ENCODE data around the gene ZFYVE28. TPM values are rescaled to one million over a fixed set of nuclear protein-coding genes. Genes with fewer than 3 reads are reported as not detected.
"Not testable (repeated sequence)": the region's sequence is repeated elsewhere in the genome, so short reads cannot be mapped to it uniquely, and the experiment has no call there.

The ZFYVE28 gene
- total RNA-seq, 2 experiments from 2014 or later = 6.1 to 6.3 TPM

DNA sequence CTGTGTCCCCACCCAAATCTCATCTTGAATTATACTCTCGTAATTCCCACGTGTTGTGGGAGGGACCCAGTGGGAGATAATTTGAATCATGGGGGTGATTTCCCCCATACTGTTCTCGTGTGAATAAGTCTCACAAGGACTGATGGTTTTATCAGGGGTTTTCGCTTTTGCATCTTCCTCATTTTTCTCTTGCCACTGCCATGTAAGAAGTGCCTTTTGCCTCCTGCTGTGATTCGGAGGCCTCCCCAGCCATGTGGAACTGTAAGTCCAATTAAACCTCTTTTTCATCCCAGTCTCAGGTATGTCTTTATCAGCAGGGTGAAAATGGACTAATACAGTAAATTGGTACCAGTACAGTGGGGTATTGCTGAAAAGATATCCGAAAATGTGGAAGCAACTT is 37.9 kb downstream of the ZFYVE28 start:
- ATAC-seq; POLR2A ChIA-PET; DNase-seq; H3K9me3 Mint-ChIP-seq (ENCODE audit: insufficient read depth); H3K4me3 Mint-ChIP-seq; CTCF ChIA-PET; H3K27ac Mint-ChIP-seq; H3K36me3 Mint-ChIP-seq (ENCODE audit: low read depth); H3K4me1 Mint-ChIP-seq (ENCODE audit: low read depth): not testable (repeated sequence)
- H3K27me3 Mint-ChIP-seq (ENCODE audit: low read depth) = peaks cover 10% of the 10 kb centered on the region

DNA sequence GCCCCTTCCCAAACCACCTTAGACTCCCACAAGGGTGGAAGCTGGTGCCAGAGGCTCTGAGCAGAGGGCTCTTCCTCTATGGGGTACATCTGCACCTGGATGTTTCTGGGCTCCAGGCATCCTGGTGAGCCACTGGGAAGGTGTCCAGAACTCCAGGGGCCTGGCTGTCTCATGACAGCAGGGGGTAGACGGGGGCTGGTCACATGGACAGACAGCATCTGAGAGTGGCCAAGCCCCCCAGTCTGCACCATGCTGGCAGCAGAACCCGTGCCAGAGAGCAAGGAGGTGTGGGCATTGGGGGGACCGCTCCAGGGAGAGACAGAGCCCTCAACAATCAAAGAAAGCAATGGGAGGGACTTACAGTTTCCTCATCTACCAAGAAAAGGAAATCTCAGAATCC is 39.5 kb downstream of the ZFYVE28 start:
- DNase-seq (no peak), ATAC-seq (no peak)
- Mint-ChIP-seq H3K27me3 (ENCODE audit: low read depth) (peaks cover 10% of the 10 kb centered on the region), H3K27ac (no peak overlapping the region), H3K4me1 (ENCODE audit: low read depth) (no peaks in the 10 kb centered on the region), H3K36me3 (ENCODE audit: low read depth) (peaks cover 3% of the 10 kb centered on the region), H3K9me3 (ENCODE audit: insufficient read depth) (no peaks in the 10 kb centered on the region), H3K4me3 (no peak overlapping the region)
- ChIA-PET CTCF (no interaction called here), POLR2A (no interaction called here)

DNA sequence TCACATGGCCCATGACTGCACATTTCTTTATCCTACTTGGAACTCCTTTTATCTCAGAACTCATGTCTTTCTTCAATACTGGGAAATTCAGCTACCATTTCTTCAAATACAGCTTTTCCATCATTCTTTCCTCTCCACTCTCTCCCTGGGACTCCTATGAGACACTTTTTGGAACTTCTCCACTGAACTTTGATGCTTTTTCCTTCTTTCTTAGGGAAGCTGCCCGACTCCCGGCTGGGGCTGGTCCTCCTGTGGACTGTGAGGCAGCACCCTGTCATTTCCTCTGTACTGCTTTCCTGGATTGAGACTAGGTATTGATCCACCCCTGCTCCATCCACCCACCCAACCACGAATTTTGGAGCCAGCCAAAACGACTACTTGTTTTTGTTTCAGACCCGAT is 40.0 kb downstream of the ZFYVE28 start:
- ChIA-PET CTCF (no interaction called here), POLR2A (no interaction called here)
- DNase-seq (no peak), ATAC-seq (no peak)
- no peak overlapping the region for H3K27ac Mint-ChIP-seq
- H3K36me3 Mint-ChIP-seq (ENCODE audit: low read depth) = peaks cover 3% of the 10 kb centered on the region
- H3K4me1 Mint-ChIP-seq (ENCODE audit: low read depth) = no peaks in the 10 kb centered on the region
- H3K4me3 Mint-ChIP-seq = no peak overlapping the region
- H3K27me3 Mint-ChIP-seq (ENCODE audit: low read depth) = peaks cover 10% of the 10 kb centered on the region
- H3K9me3 Mint-ChIP-seq (ENCODE audit: insufficient read depth) = no peaks in the 10 kb centered on the region

DNA sequence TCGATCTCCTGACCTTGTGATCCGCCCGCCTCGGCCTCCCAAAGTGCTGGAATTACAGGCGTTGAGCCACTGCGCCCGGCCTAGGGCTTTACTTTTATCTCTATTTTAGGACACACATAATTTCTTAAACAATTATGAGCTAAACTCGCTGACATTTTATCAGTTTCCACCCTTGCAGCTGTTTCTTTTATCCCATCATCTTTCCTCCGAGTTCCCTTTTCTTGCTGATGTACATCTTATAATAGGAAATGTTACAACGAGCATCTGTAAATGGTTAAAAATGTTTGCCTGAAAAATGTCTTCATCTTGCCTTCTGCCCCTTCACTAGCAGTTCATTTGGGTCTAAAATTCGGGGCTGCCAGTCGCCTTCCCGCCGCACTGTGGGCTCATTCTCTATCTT is 41.2 kb downstream of the ZFYVE28 start:
- CTCF ChIA-PET = no interaction called here
- no peak overlapping the region for H3K4me3 Mint-ChIP-seq
- peaks cover 10% of the 10 kb centered on the region for H3K27me3 Mint-ChIP-seq (ENCODE audit: low read depth)
- DNase-seq (no peak), ATAC-seq (no peak)
- POLR2A ChIA-PET = no interaction called here
- H3K9me3 Mint-ChIP-seq (ENCODE audit: insufficient read depth) = no peaks in the 10 kb centered on the region
- peaks cover 3% of the 10 kb centered on the region for H3K36me3 Mint-ChIP-seq (ENCODE audit: low read depth)
- no peak overlapping the region for H3K27ac Mint-ChIP-seq
- H3K4me1 Mint-ChIP-seq (ENCODE audit: low read depth) = no peaks in the 10 kb centered on the region

DNA sequence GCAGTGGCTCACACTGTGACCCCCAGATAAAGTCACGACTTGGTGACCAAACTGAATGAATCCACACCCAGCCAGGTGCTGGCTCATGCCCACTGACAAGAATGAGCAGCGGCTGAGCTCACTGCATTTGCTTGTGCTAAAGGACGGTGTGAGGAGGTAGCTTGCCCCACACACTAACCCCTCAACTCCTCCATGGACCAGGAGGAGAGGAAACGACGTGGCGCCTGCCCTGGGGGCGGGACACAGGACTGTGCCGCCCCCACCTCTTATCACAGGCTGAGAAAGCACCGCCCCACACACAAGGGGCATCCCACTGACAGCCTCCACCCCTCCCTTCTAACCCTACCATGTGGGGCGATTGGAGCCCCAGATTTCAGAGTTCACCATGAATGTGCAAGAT is 43.0 kb downstream of the ZFYVE28 start:
- no peak overlapping the region for H3K27ac Mint-ChIP-seq

DNA sequence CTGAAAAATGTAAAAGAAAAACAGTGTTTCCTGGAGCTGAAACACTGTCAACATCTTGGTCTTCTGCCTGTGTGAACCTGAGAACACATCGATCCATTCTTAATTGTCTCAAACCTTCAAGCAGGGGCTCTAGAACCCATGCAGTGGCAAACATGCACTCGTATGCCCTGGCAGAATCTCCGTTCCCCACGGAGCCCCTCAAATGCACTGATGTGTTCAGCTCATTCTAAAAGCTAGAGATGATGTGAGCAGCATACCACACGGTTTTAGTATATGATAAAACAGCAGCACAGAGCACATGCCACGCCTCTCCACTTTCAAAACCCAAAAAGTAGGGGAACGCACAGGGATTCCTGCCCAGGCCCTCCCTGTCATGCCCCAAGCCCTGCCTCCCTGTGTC is 44.9 kb downstream of the ZFYVE28 start:
- Mint-ChIP-seq H3K4me1 (ENCODE audit: low read depth) (no peaks in the 10 kb centered on the region), H3K36me3 (ENCODE audit: low read depth) (no peaks in the 10 kb centered on the region), H3K27me3 (ENCODE audit: low read depth) (no peaks in the 10 kb centered on the region), H3K9me3 (ENCODE audit: insufficient read depth) (peaks cover 5% of the 10 kb centered on the region), H3K27ac (no peak overlapping the region), H3K4me3 (no peak overlapping the region)
- ChIA-PET CTCF (interaction anchor here (1.6 kb wide), 1 partner anchor 39 kb away, joined by 6 read pairs; no protein-coding TSS in a partner anchor), POLR2A (no interaction called here)
- DNase-seq (no peak), ATAC-seq (no peak)

More for the DNA sequence above, 43.0 kb downstream of the ZFYVE28 start:
- no peak for DNase-seq
- no peak overlapping the region for H3K4me3 Mint-ChIP-seq
- CTCF ChIA-PET = interaction anchor here (1.5 kb wide), 1 partner anchor 155 kb away, joined by 4 read pairs; no protein-coding TSS in a partner anchor
- no peaks in the 10 kb centered on the region for H3K36me3 Mint-ChIP-seq (ENCODE audit: low read depth)
- H3K9me3 Mint-ChIP-seq (ENCODE audit: insufficient read depth) = no peaks in the 10 kb centered on the region
- H3K4me1 Mint-ChIP-seq (ENCODE audit: low read depth) = no peaks in the 10 kb centered on the region
- POLR2A ChIA-PET = interaction anchor here (1.2 kb wide), 1 partner anchor 13 kb away, joined by 3 read pairs; no protein-coding TSS in a partner anchor
- no peak for ATAC-seq
- H3K27me3 Mint-ChIP-seq (ENCODE audit: low read depth) = peaks cover 3% of the 10 kb centered on the region

DNA sequence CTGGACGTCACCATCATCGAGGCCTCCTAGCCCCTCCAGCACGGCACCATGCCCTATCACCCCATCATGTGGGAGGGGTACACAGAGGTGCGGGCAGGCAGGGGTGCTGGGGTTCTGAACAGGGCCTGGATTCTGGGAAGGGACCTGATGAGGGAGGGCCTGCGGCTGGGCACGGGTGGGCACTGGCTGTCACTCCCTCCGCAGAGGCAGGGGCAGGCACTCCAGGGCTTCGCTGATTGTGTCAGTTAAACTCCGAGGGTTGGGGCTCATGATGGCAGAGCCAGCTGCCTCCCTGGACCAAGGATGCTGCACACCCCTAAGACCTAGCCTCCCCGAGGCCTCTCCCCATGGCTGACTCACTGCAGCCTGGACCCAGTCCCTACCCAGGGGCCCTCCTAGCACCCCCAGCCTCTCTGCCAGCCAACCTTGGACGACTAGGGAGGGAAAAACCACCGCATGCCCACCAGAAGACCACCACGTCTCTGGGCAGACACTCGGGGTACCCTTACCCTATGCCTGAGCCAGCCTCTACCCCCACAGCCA is 45.9 kb downstream of the ZFYVE28 start:
- no peak overlapping the region for H3K4me3 Mint-ChIP-seq
- H3K9me3 Mint-ChIP-seq (ENCODE audit: insufficient read depth) = peaks cover 5% of the 10 kb centered on the region
- no peaks in the 10 kb centered on the region for H3K36me3 Mint-ChIP-seq (ENCODE audit: low read depth)
- H3K4me1 Mint-ChIP-seq (ENCODE audit: low read depth) = no peaks in the 10 kb centered on the region
- H3K27me3 Mint-ChIP-seq (ENCODE audit: low read depth) = no peaks in the 10 kb centered on the region
- no peak for DNase-seq
- ChIA-PET POLR2A (no interaction called here), CTCF (no interaction called here)
- no peak overlapping the region for H3K27ac Mint-ChIP-seq
- ATAC-seq = no peak

DNA sequence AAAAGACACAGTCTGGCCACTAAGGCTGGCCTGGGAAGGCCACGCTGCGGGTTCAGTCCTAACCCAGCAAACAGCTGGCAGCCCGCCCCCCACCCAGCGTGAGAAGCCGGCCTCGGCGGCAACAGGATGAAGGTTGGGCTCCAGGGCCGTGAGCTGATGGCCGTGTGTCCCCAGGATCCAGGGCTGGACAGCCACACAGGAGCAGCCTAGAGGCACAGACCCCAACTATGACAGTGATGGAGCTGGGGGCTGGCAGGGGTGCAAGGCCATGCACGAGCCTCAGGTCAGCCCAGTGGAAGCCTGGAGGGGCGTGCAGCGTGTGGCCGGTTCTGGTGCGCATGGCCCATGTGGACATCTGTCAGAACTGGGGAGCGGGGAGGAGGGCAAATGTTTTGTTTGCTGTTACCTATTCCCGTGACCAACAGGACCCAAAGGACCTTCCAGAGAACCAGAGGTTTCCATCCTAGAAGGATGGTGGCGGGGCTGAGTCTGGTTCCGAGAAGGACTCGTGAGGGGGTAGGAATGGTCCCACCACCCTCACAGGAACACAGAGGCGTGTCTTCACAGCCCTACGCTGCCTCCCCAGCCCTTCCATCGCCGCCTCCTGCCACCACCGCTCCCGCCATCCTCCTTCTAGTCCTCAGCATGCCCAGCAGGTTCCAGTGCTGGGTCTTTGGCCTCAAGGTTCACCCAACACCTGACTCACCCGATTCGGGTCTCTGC is 46.5 kb downstream of the ZFYVE28 start:
- POLR2A ChIA-PET = no interaction called here
- no peak for DNase-seq
- H3K4me1 Mint-ChIP-seq (ENCODE audit: low read depth) = no peaks in the 10 kb centered on the region
- no peaks in the 10 kb centered on the region for H3K36me3 Mint-ChIP-seq (ENCODE audit: low read depth)
- H3K27ac Mint-ChIP-seq = no peak overlapping the region
- H3K27me3 Mint-ChIP-seq (ENCODE audit: low read depth) = no peaks in the 10 kb centered on the region
- ATAC-seq = no peak
- no peak overlapping the region for H3K4me3 Mint-ChIP-seq
- H3K9me3 Mint-ChIP-seq (ENCODE audit: insufficient read depth) = peaks cover 5% of the 10 kb centered on the region
- CTCF ChIA-PET = no interaction called here

DNA sequence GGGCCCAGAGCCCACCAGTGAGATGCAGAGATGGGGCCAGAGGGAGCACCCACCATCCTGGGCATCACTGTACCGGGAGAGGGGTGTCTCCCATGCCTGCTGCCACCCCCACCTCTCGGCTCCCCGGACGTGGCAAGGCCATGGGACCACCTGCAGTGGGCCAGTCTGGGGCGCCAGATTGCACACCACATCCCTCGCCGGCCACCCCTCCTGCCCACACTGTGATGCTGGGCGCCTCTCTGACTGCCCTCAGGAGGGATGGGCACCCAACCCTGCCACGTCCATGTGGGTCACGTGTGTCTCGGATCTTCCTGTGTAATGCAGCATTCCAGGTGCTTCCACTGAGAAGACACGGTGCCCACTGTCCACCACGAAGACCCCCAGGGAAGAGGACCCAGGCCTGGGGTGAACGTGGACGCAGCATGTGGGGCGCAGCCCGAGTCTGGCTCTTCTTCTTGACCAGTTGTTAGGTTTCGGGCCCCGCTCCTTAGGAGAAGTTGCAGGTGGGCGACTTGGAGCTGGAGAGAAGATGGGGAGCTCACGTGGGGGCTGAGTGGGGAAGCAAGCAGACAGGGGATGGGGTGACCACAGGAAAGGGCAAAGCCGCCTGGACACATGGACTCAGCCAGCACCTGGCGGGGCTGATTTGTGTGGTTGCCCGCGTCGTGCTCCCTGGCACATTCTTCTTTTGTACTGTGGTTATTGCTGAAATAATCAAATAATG is 47.7 kb downstream of the ZFYVE28 start:
- peaks cover 5% of the 10 kb centered on the region for H3K9me3 Mint-ChIP-seq (ENCODE audit: insufficient read depth)
- CTCF ChIA-PET = no interaction called here
- H3K4me1 Mint-ChIP-seq (ENCODE audit: low read depth) = no peaks in the 10 kb centered on the region
- no peaks in the 10 kb centered on the region for H3K27me3 Mint-ChIP-seq (ENCODE audit: low read depth)
- POLR2A ChIA-PET = no interaction called here
- no peak overlapping the region for H3K27ac Mint-ChIP-seq
- H3K36me3 Mint-ChIP-seq (ENCODE audit: low read depth) = no peaks in the 10 kb centered on the region
- H3K4me3 Mint-ChIP-seq = no peak overlapping the region
- ATAC-seq (no peak), DNase-seq (no peak)

DNA sequence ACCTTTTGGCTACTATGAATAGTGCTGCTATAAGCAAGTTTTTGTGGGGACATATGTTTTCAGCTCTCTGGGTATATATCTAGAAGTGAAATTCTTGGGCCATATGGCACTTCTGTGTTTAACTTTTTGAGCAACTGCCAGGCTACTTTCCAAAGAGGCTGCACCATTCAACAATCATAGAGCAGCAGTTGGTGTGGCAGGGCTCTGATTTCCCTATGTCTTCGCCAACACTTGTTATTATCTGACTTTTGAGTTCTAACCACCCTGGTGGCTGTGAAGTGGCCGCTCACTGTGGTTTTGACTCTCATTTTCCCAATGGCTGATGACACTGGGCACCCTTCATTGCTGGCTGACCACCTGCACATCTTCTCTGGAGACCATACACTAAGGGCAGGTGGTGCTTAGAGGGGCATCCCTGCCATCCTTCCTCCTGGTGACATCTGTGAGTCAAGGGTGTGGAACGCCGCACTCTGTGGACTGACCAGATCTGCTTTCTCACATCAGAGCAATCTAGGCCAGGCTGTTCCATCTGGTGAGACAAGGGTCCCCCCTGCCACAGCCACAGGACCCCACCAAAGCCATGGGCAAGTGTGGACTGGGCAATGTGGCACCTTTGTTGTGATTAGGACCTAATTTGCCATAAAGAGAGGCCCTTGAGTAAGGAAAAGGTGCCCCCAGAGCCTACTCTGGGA is 49.6 kb downstream of the ZFYVE28 start:
- ATAC-seq (no peak), DNase-seq (no peak)
- ChIA-PET CTCF (no interaction called here), POLR2A (no interaction called here)
- peaks cover 5% of the 10 kb centered on the region for H3K9me3 Mint-ChIP-seq (ENCODE audit: insufficient read depth)
- H3K4me1 Mint-ChIP-seq (ENCODE audit: low read depth) = no peaks in the 10 kb centered on the region
- H3K36me3 Mint-ChIP-seq (ENCODE audit: low read depth) = no peaks in the 10 kb centered on the region
- H3K27ac Mint-ChIP-seq = no peak overlapping the region
- H3K4me3 Mint-ChIP-seq = no peak overlapping the region
- no peaks in the 10 kb centered on the region for H3K27me3 Mint-ChIP-seq (ENCODE audit: low read depth)

DNA sequence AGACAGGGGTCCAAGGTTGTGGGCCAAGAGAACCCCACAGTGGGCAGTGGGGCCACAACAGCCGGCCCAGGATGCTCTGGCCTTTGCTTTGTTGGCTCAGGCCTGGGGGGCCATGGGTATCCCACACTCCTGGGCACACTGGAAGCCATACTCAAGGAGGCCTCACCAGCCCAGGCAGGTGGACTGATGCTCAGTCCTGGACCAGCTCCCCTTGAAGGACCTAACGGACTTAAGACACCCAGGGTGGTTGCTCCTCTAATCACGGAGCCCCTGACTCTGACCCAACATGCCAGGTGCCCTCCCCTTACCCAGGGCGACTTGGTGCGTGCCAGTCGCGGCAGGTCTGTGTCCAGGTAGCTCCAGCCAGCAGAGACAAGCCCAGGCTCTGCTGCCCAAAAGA is 50.8 kb downstream of the ZFYVE28 start:
- CTCF ChIA-PET = no interaction called here
- Mint-ChIP-seq H3K4me3 (no peak overlapping the region), H3K9me3 (ENCODE audit: insufficient read depth) (peaks cover 5% of the 10 kb centered on the region), H3K4me1 (ENCODE audit: low read depth) (no peaks in the 10 kb centered on the region), H3K27ac (no peak overlapping the region), H3K36me3 (ENCODE audit: low read depth) (no peaks in the 10 kb centered on the region), H3K27me3 (ENCODE audit: low read depth) (no peaks in the 10 kb centered on the region)
- DNase-seq (no peak), ATAC-seq (no peak)
- POLR2A ChIA-PET = interaction anchor here (1.2 kb wide), 1 partner anchor 36 kb away, joined by 3 read pairs; no protein-coding TSS in a partner anchor

Data from activated CD8-positive, alpha-beta T cell treated with anti-CD3 and anti-CD28 coated beads, Interleukin-2, amount 10 ng/mL, durations not matched to agents 7 days and 5 days (primary cell).